ENCODE data around the gene SYT17.

The SYT17 gene

GRCh38 chr16:19139436-19140091, 28.5 kb upstream of the SYT17 start:
- DNase-seq (ENCODE audit: low read depth in 2 of 2), result no peak

- no peak for DNase-seq (ENCODE audit: low read depth in 2 of 2)
Observed at GRCh38 chr16:19140396-19140795, 27.6 kb upstream of the SYT17 start.

GRCh38 chr16:19142939-19143598, 25.0 kb upstream of the SYT17 start:
- no peak for DNase-seq (ENCODE audit: low read depth in 2 of 2)

GRCh38 chr16:19143599-19143956, 24.5 kb upstream of the SYT17 start:
- no peak for DNase-seq (ENCODE audit: low read depth in 2 of 2)

GRCh38 chr16:19145010-19145409, 23.0 kb upstream of the SYT17 start:
- DNase-seq (ENCODE audit: low read depth in 2 of 2), result no peak

- DNase-seq (ENCODE audit: low read depth in 2 of 2), result no peak
Observed at GRCh38 chr16:19147126-19147525, 20.9 kb upstream of the SYT17 start.

GRCh38 chr16:19147627-19148026, 20.4 kb upstream of the SYT17 start:
- DNase-seq (ENCODE audit: low read depth in 2 of 2), result no peak

GRCh38 chr16:19148189-19148588, 19.9 kb upstream of the SYT17 start:
- no peak for DNase-seq (ENCODE audit: low read depth in 2 of 2)

- DNase-seq (ENCODE audit: low read depth in 2 of 2), result no peak
Observed at GRCh38 chr16:19151310-19151709, 16.7 kb upstream of the SYT17 start.

- no peak for DNase-seq (ENCODE audit: low read depth in 2 of 2)
Observed at GRCh38 chr16:19152042-19152441, 16.0 kb upstream of the SYT17 start.

- no peak for DNase-seq (ENCODE audit: low read depth in 2 of 2)
Observed at GRCh38 chr16:19153876-19154275, 14.2 kb upstream of the SYT17 start.

GRCh38 chr16:19162085-19162484, 6.0 kb upstream of the SYT17 start:
- no peak for DNase-seq (ENCODE audit: low read depth in 2 of 2)

- DNase-seq (ENCODE audit: low read depth in 2 of 2), result no peak
Observed at GRCh38 chr16:19163215-19163614, 4.8 kb upstream of the SYT17 start.

- no peak for DNase-seq (ENCODE audit: low read depth in 2 of 2)
Observed at GRCh38 chr16:19164285-19164684, 3.8 kb upstream of the SYT17 start.

GRCh38 chr16:19165101-19165500, 2.9 kb upstream of the SYT17 start:
- DNase-seq (ENCODE audit: low read depth in 2 of 2), result no peak

GRCh38 chr16:19166500-19166899, 1.5 kb upstream of the SYT17 start:
- no peak for DNase-seq (ENCODE audit: low read depth in 2 of 2)

GRCh38 chr16:19168371-19169081, 486 bp downstream of the SYT17 start:
- DNase-seq (ENCODE audit: low read depth in 2 of 2), result no peak

GRCh38 chr16:19169082-19169639, 1.1 kb downstream of the SYT17 start:
- no peak for DNase-seq (ENCODE audit: low read depth in 2 of 2)

GRCh38 chr16:19170043-19170655, 2.1 kb downstream of the SYT17 start:
- no peak for DNase-seq (ENCODE audit: low read depth in 2 of 2)

GRCh38 chr16:19172098-19172780, 4.2 kb downstream of the SYT17 start:
- no peak for DNase-seq (ENCODE audit: low read depth in 2 of 2)

- DNase-seq (ENCODE audit: low read depth in 2 of 2), result no peak
Observed at GRCh38 chr16:19173059-19173458, 5.0 kb downstream of the SYT17 start.

Measured in stimulated activated CD4-positive, alpha-beta T cell treated with anti-CD3 and anti-CD28 coated beads, Interleukin-1b, Interleukin-23, amount 100 ng/mL, for 4 hours (primary cell).